ENCODE measurements around the gene TMPRSS11E.

DNA sequence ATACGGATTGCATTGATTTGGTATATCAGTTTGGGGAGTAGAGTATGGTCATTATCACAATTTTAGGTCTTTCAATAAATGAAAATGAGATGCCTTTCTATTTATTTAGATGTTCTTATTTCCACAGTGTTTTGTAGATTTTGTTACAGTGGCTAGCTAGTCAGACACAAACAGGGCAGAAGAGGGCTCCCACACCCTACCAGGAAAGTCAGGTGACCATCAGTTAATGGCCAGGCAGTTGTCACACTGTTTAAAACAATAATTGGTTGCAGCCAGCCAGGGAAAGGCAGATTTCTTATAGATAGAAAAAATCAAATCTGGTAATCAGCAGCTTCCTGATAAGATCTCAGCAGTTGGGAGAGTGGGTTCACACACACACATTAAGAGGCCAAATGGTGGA lies 71.6 kb downstream of the TMPRSS11E start:
- no peak for TF ChIP-seq POLR2A (IDR thresholded peaks at IDR 0.05; ENCODE audit: low read depth, low read length)
- TF ChIP-seq POLR2AphosphoS5 (IDR thresholded peaks at IDR 0.05; ENCODE audit: low read depth, low read length): no peak

All from GM12891 (cell line).